CD4-positive, alpha-beta memory T cell (primary cell): Measurements from ENCODE around the gene SLC30A7. TPM values are rescaled to one million over a fixed set of nuclear protein-coding genes. Genes with fewer than 3 reads are reported as not detected.

Experiments used
- CTCF ChIA-PET: fragments of 350-600 bp; sonication (Branson Sonifier 250); formaldehyde crosslinking; loops from one replicate; lab custom pipeline; 2021; ENCODE audit warnings: inconsistent platforms; ENCODE audit not compliant: partially characterized antibody; lab: Charles Lee
- POLR2A ChIA-PET: fragments of 350-600 bp; sonication (Branson Sonifier 250); formaldehyde crosslinking; loops from one replicate; lab custom pipeline; 2021; ENCODE audit not compliant: partially characterized antibody; lab: Charles Lee
- DNase-seq, 5 donors: peaks; one replicate each; pipeline versions ENCODE4 v3.0.0 to v3.0.0-alpha.2; 2020 to 2022; ENCODE audit warnings: mixed read lengths in 1 of 5
- H3K27ac ChIP-seq: one replicate; pipeline ENCODE4 v1.7.0; 2013; ENCODE audit warnings: low read depth, low read length
- H3K27me3 ChIP-seq: 2 replicates; pipeline ENCODE4 v1.7.0; 2013; ENCODE audit warnings: mild to moderate bottlenecking, low read length, moderate library complexity; ENCODE audit not compliant: insufficient read depth
- H3K36me3 ChIP-seq: 2 replicates; pipeline ENCODE4 v1.7.0; 2013; ENCODE audit warnings: mild to moderate bottlenecking, low read length, moderate library complexity; ENCODE audit not compliant: insufficient read depth
- H3K4me1 ChIP-seq: 2 replicates; pipeline ENCODE4 v1.7.0; 2013; ENCODE audit warnings: mild to moderate bottlenecking, low read length, moderate library complexity; ENCODE audit not compliant: insufficient read depth
- H3K4me3 ChIP-seq, 2 donors: one replicate each; pipeline ENCODE4 v1.7.0; 2013; ENCODE audit warnings: low read length in 2 of 2, mild to moderate bottlenecking in 1 of 2
- H3K9me3 ChIP-seq, 2 donors: one replicate each; pipeline ENCODE4 v1.7.0; 2013; ENCODE audit warnings: low read length in 2 of 2, control low read depth in 1 of 2; ENCODE audit not compliant: control insufficient read depth in 1 of 2
- H3K27ac Mint-ChIP-seq, 7 donors: one replicate each; pipeline ENCODE4 v1.8.0; 2020 to 2021; ENCODE audit warnings: mixed read lengths in 7 of 7, mild to moderate bottlenecking in 6 of 7, inconsistent platforms in 3 of 7, moderate library complexity in 3 of 7
- H3K27me3 Mint-ChIP-seq, 2 donors: one replicate each; pipeline ENCODE4 v1.8.0; 2020 to 2021; ENCODE audit warnings: mixed read lengths in 2 of 2
- H3K36me3 Mint-ChIP-seq, 2 donors: one replicate each; pipeline ENCODE4 v1.8.0; 2020 to 2021; ENCODE audit warnings: mixed read lengths in 2 of 2, inconsistent platforms in 1 of 2, mild to moderate bottlenecking in 1 of 2
- H3K4me1 Mint-ChIP-seq, 4 donors: one replicate each; pipeline ENCODE4 v1.8.0; 2020 to 2021; ENCODE audit warnings: mixed read lengths in 4 of 4, mild to moderate bottlenecking in 1 of 4
- H3K4me3 Mint-ChIP-seq, 8 donors: one replicate each; pipeline ENCODE4 v1.8.0; 2020 to 2021; ENCODE audit warnings: mixed read lengths in 8 of 8, mild to moderate bottlenecking in 7 of 8, moderate library complexity in 6 of 8, inconsistent platforms in 3 of 8
- H3K9me3 Mint-ChIP-seq, 8 donors: one replicate each; pipeline ENCODE4 v1.8.0; 2020 to 2021; ENCODE audit warnings: mixed read lengths in 8 of 8, mild to moderate bottlenecking in 5 of 8, inconsistent platforms in 3 of 8, moderate library complexity in 1 of 8
- intact Hi-C: fragments of 100-400 bp; cut with micrococcal nuclease; formaldehyde crosslinking; loops from one replicate; pipeline ENCODE4 v1.15.1; 2023
- polyA plus RNA-seq, 2 donors: library from polyadenylated mRNA; unstranded; fragments of 300-500 nt; fragmentation: Illumina TruSeq; gene quantifications; one replicate each; pipeline ENCODE4 v1.2.3, GENCODE V29; 2021
- total RNA-seq, 2 experiments: library from RNA; stranded (reverse); gene quantifications; one replicate each; pipeline ENCODE4 v1.2.3, GENCODE V29; 2021

Gene SLC30A7
- total and polyA plus RNA-seq, 4 experiments from 2014 or later: 11.3 to 54.9 (median 34.7) TPM

GRCh38 chr1:100896481-100896982 is 642 bp downstream of the SLC30A7 start:
- CTCF ChIA-PET: interaction anchor here (0.9 to 2.4 kb wide), 4 partner anchors 9 to 413 kb away, joined by 3 to 10 read pairs (median 4); no protein-coding TSS in a partner anchor
- no peaks in the 10 kb centered on the region for H3K9me3 Mint-ChIP-seq
- Histone ChIP-seq H3K4me1 (peaks cover 49% of the 10 kb centered on the region), H3K27ac (peak overlapping the region; percentile 100), H3K9me3 (no peaks in the 10 kb centered on the region), H3K27me3 (no peaks in the 10 kb centered on the region), H3K4me3 (peak overlapping the region; percentile 96 to 98), H3K36me3 (peaks cover 21% of the 10 kb centered on the region)
- no peaks in the 10 kb centered on the region for H3K27me3 Mint-ChIP-seq
- DNase-seq: peak; percentile 70 to 93 (median 79)
- peak overlapping the region; percentile 99 to 100 (median 100) for H3K27ac Mint-ChIP-seq
- peaks cover 22 to 48% of the 10 kb centered on the region in 2 donors for H3K36me3 Mint-ChIP-seq
- POLR2A ChIA-PET: interaction anchor here (0.9 to 4.6 kb wide), 18 partner anchors 12 to 926 kb away, joined by 3 to 81 read pairs (median 4); partner anchors contain the start of genes DPH5, S1PR1 and SLC35A3
- H3K4me1 Mint-ChIP-seq: peaks cover 31 to 65% (median 44%) of the 10 kb centered on the region in 4 donors
- intact Hi-C loops: loop anchor here (1.0 to 5.0 kb wide), 5 partner anchors 53 to 859 kb away; partner anchors contain the start of gene TRMT13
- H3K4me3 Mint-ChIP-seq: peak overlapping the region; percentile 94 to 100 (median 100)

GRCh38 chr1:100902365-100902764 is 6.5 kb downstream of the SLC30A7 start:
- no peak overlapping the region for H3K27ac ChIP-seq
- Mint-ChIP-seq H3K27ac (peak overlapping the region in 1 of 7 donors; percentile 11), H3K4me3 (no peak overlapping the region), H3K9me3 (peaks cover 0 to 7% (median under 1%) of the 10 kb centered on the region in 8 donors), H3K4me1 (peaks cover 31 to 71% (median 46%) of the 10 kb centered on the region in 4 donors), H3K27me3 (no peaks in the 10 kb centered on the region), H3K36me3 (peaks cover 54 to 61% of the 10 kb centered on the region in 2 donors)
- CTCF ChIA-PET: no interaction called here
- intact Hi-C loops: no loop called here
- no peak overlapping the region for H3K4me3 ChIP-seq
- peaks cover 31% of the 10 kb centered on the region for H3K36me3 ChIP-seq
- H3K9me3 ChIP-seq: no peaks in the 10 kb centered on the region
- POLR2A ChIA-PET: no interaction called here
- no peaks in the 10 kb centered on the region for H3K27me3 ChIP-seq
- DNase-seq: no peak
- H3K4me1 ChIP-seq: peaks cover 49% of the 10 kb centered on the region

GRCh38 chr1:100903777-100904176 is 7.9 kb downstream of the SLC30A7 start:
- Mint-ChIP-seq H3K36me3 (peaks cover 60 to 67% of the 10 kb centered on the region in 2 donors), H3K27ac (no peak overlapping the region), H3K27me3 (no peaks in the 10 kb centered on the region), H3K4me3 (no peak overlapping the region), H3K4me1 (peaks cover 30 to 69% (median 44%) of the 10 kb centered on the region in 4 donors), H3K9me3 (peaks cover 0 to 7% (median under 1%) of the 10 kb centered on the region in 8 donors)
- CTCF ChIA-PET: no interaction called here
- POLR2A ChIA-PET: interaction anchor here (0.7 to 1.3 kb wide), 2 partner anchors 19 to 385 kb away, joined by 3 to 8 read pairs; no protein-coding TSS in a partner anchor
- Histone ChIP-seq H3K27me3 (no peaks in the 10 kb centered on the region), H3K4me3 (no peak overlapping the region), H3K27ac (no peak overlapping the region), H3K9me3 (no peaks in the 10 kb centered on the region), H3K36me3 (peaks cover 35% of the 10 kb centered on the region), H3K4me1 (peaks cover 35% of the 10 kb centered on the region)
- DNase-seq: no peak
- intact Hi-C loops: no loop called here

GRCh38 chr1:100904528-100904927 is 8.6 kb downstream of the SLC30A7 start:
- peaks cover 56 to 68% of the 10 kb centered on the region in 2 donors for H3K36me3 Mint-ChIP-seq
- ChIA-PET POLR2A (interaction anchor here (0.7 to 1.3 kb wide), 2 partner anchors 19 to 384 kb away, joined by 3 to 8 read pairs; no protein-coding TSS in a partner anchor), CTCF (no interaction called here)
- intact Hi-C loops: no loop called here
- Histone ChIP-seq H3K4me3 (no peak overlapping the region), H3K27me3 (no peaks in the 10 kb centered on the region), H3K4me1 (peaks cover 28% of the 10 kb centered on the region), H3K9me3 (no peaks in the 10 kb centered on the region), H3K36me3 (peaks cover 31% of the 10 kb centered on the region), H3K27ac (no peak overlapping the region)
- peak overlapping the region in 1 of 8 donors; percentile 41 for H3K4me3 Mint-ChIP-seq
- H3K9me3 Mint-ChIP-seq: peaks cover 0 to 7% (median under 1%) of the 10 kb centered on the region in 8 donors
- H3K4me1 Mint-ChIP-seq: peaks cover 30 to 65% (median 40%) of the 10 kb centered on the region in 4 donors
- no peaks in the 10 kb centered on the region for H3K27me3 Mint-ChIP-seq
- peak overlapping the region in 1 of 7 donors; percentile 22 for H3K27ac Mint-ChIP-seq
- DNase-seq: no peak

- intact Hi-C loops: no loop called here
- Mint-ChIP-seq H3K27me3 (no peaks in the 10 kb centered on the region), H3K4me1 (peaks cover 26 to 58% (median 36%) of the 10 kb centered on the region in 4 donors), H3K27ac (peak overlapping the region in 2 of 7 donors; percentile 47 to 74), H3K4me3 (peak overlapping the region in 2 of 8 donors; percentile 8 to 25), H3K36me3 (peaks cover 52 to 62% of the 10 kb centered on the region in 2 donors), H3K9me3 (peaks cover 0 to 7% (median under 1%) of the 10 kb centered on the region in 8 donors)
- H3K9me3 ChIP-seq: no peaks in the 10 kb centered on the region
- H3K27ac ChIP-seq: no peak overlapping the region
- ChIA-PET CTCF (interaction anchor here (2.8 kb wide), 1 partner anchor 383 kb away, joined by 8 read pairs; no protein-coding TSS in a partner anchor), POLR2A (interaction anchor here (1.3 kb wide), 1 partner anchor 383 kb away, joined by 3 read pairs; no protein-coding TSS in a partner anchor)
- H3K4me1 ChIP-seq: peaks cover 21% of the 10 kb centered on the region
- H3K36me3 ChIP-seq: peaks cover 26% of the 10 kb centered on the region
- H3K27me3 ChIP-seq: no peaks in the 10 kb centered on the region
- H3K4me3 ChIP-seq: no peak overlapping the region
- no peak for DNase-seq
These were observed 9.3 kb downstream of the SLC30A7 start for GRCh38 chr1:100905181-100905580.

GRCh38 chr1:100907887-100908286 is 12.0 kb downstream of the SLC30A7 start:
- no peak overlapping the region for H3K4me3 Mint-ChIP-seq
- no peaks in the 10 kb centered on the region for H3K9me3 ChIP-seq
- H3K27me3 ChIP-seq: no peaks in the 10 kb centered on the region
- H3K36me3 ChIP-seq: peaks cover 30% of the 10 kb centered on the region
- peaks cover 0 to 7% (median under 1%) of the 10 kb centered on the region in 8 donors for H3K9me3 Mint-ChIP-seq
- POLR2A ChIA-PET: interaction anchor here (1.1 to 1.8 kb wide), 4 partner anchors 11 to 338 kb away, joined by 3 to 7 read pairs (median 5); partner anchors contain the start of genes EXTL2 and SLC30A7
- peaks cover 61 to 66% of the 10 kb centered on the region in 2 donors for H3K36me3 Mint-ChIP-seq
- no peak overlapping the region for H3K27ac ChIP-seq
- H3K4me1 Mint-ChIP-seq: peaks cover 20 to 43% (median 30%) of the 10 kb centered on the region in 4 donors
- intact Hi-C loops: no loop called here
- no peaks in the 10 kb centered on the region for H3K27me3 Mint-ChIP-seq
- no peak overlapping the region for H3K4me3 ChIP-seq
- peak overlapping the region; percentile 28 to 93 (median 68) for H3K27ac Mint-ChIP-seq
- DNase-seq: no peak
- peaks cover 6% of the 10 kb centered on the region for H3K4me1 ChIP-seq
- CTCF ChIA-PET: interaction anchor here (1.1 to 2.8 kb wide), 6 partner anchors 331 to 450 kb away, joined by 3 to 8 read pairs (median 4); no protein-coding TSS in a partner anchor

- H3K4me1 ChIP-seq: peaks cover 5% of the 10 kb centered on the region
- H3K27ac Mint-ChIP-seq: peak overlapping the region in 3 of 7 donors; percentile 5 to 63 (median 24)
- CTCF ChIA-PET: interaction anchor here (0.6 to 1.6 kb wide), 7 partner anchors 111 to 473 kb away, joined by 3 to 7 read pairs (median 4); no protein-coding TSS in a partner anchor
- intact Hi-C loops: no loop called here
- H3K4me1 Mint-ChIP-seq: peaks cover 20 to 46% (median 31%) of the 10 kb centered on the region in 4 donors
- no peaks in the 10 kb centered on the region for H3K27me3 ChIP-seq
- no peak overlapping the region for H3K4me3 Mint-ChIP-seq
- H3K27me3 Mint-ChIP-seq: no peaks in the 10 kb centered on the region
- H3K36me3 Mint-ChIP-seq: peaks cover 66 to 76% of the 10 kb centered on the region in 2 donors
- no peak overlapping the region for H3K27ac ChIP-seq
- H3K4me3 ChIP-seq: no peak overlapping the region
- POLR2A ChIA-PET: interaction anchor here (0.6 to 1.8 kb wide), 4 partner anchors 12 to 370 kb away, joined by 3 to 7 read pairs (median 5); partner anchors contain the start of genes EXTL2 and SLC30A7
- H3K9me3 ChIP-seq: no peaks in the 10 kb centered on the region
- H3K36me3 ChIP-seq: peaks cover 34% of the 10 kb centered on the region
- peaks cover 0 to 7% (median under 1%) of the 10 kb centered on the region in 8 donors for H3K9me3 Mint-ChIP-seq
- DNase-seq: no peak
These were observed 13.1 kb downstream of the SLC30A7 start for GRCh38 chr1:100909018-100909417.
